B cell (primary cell): ENCODE results near the gene PIGC. TPM values are rescaled to one million over a fixed set of nuclear protein-coding genes. Genes with fewer than 3 reads are reported as not detected.

Source experiments
- ATAC-seq: fragments of 200-7000 bp; cut with Tn5 transposase; one replicate; pipeline ENCODE4 v1.10.0; 2021; ENCODE audit warnings: low read depth, mild to moderate bottlenecking, moderate number of reproducible peaks, moderate library complexity
- CTCF ChIA-PET: fragments of 350-600 bp; sonication (Branson Sonifier 250); formaldehyde crosslinking; loops from one replicate; lab custom pipeline; 2021; ENCODE audit warnings: antibody characterized with exemption, inconsistent platforms; lab: Charles Lee
- POLR2A ChIA-PET: fragments of 350-600 bp; sonication (Branson Sonifier 250); formaldehyde crosslinking; loops from one replicate; lab custom pipeline; 2021; ENCODE audit warnings: antibody characterized with exemption; lab: Charles Lee
- DNase-seq: peaks from one replicate; pipeline ENCODE4 v3.0.0; 2013
- H2AFZ ChIP-seq: 2 replicates; pipeline ENCODE4 v1.6.1; 2012; ENCODE audit warnings: mild to moderate bottlenecking, low read depth, low read length; ENCODE audit not compliant: insufficient read depth, poor library complexity, severe bottlenecking
- H3K27ac ChIP-seq, 2 donors: 1 replicate in 1 of 2; 2 replicates in 1 of 2; pipeline ENCODE4 v1.5.1; 2012 to 2013; ENCODE audit warnings: low read length in 2 of 2, mild to moderate bottlenecking in 2 of 2, moderate library complexity in 1 of 2
- H3K27me3 ChIP-seq, 4 experiments: fragments of 200-600 bp in 1 of 4; sonication (generic) in 1 of 4; replicated peaks in 1 of 4; 1 replicate in 2 of 4; 2 replicates in 2 of 4; pipeline versions ENCODE4 v1.6.1 to v1.7.0; 2013 to 2016; ENCODE audit warnings: low read length in 3 of 4, mild to moderate bottlenecking in 2 of 4, mixed read lengths in 1 of 4, moderate library complexity in 1 of 4; ENCODE audit not compliant: insufficient read depth in 4 of 4, control insufficient read depth in 3 of 4; ENCODE audit errors: control extremely low read depth in 1 of 4
- H3K36me3 ChIP-seq, 2 experiments: replicated peaks in 1 of 2; 1 replicate in 1 of 2; 2 replicates in 1 of 2; pipeline versions ENCODE4 v1.6.1 to v1.7.1; 2013; ENCODE audit warnings: low read length in 1 of 2; ENCODE audit not compliant: insufficient read depth in 2 of 2, control insufficient read depth in 1 of 2; ENCODE audit errors: control extremely low read depth in 1 of 2, extremely low read depth in 1 of 2
- H3K4me1 ChIP-seq, 2 donors: fragments of 200-600 bp in 1 of 2; sonication (generic) in 1 of 2; 1 replicate in 1 of 2; 2 replicates in 1 of 2; pipeline versions ENCODE4 v1.5.1 to v1.6.1; 2013 to 2017; ENCODE audit warnings: low read length in 2 of 2; ENCODE audit not compliant: control insufficient read depth in 2 of 2, insufficient read depth in 2 of 2
- H3K4me2 ChIP-seq: replicated peaks from 2 replicates; pipeline ENCODE3; 2012; ENCODE audit warnings: mild to moderate bottlenecking, low read depth, low read length; ENCODE audit not compliant: poor library complexity, severe bottlenecking
- H3K4me3 ChIP-seq, 5 experiments: fragments of 200-600 bp in 1 of 5; sonication (generic) in 1 of 5; 1 replicate in 3 of 5; 2 replicates in 2 of 5; pipeline versions ENCODE4 v1.5.1 to v1.7.0; 2011 to 2016; ENCODE audit warnings: low read length in 4 of 5, mild to moderate bottlenecking in 4 of 5, low read depth in 2 of 5, control low read depth in 1 of 5, moderate library complexity in 1 of 5; ENCODE audit not compliant: insufficient read depth in 1 of 5; ENCODE audit errors: control extremely low read depth in 1 of 5, extremely low read depth in 1 of 5
- H3K79me2 ChIP-seq: fragments of 200-600 bp; sonication (generic); one replicate; pipeline ENCODE4 v1.6.0; 2016; ENCODE audit warnings: low read length; ENCODE audit not compliant: control insufficient read depth, insufficient read depth
- H3K9ac ChIP-seq: fragments of 200-600 bp; sonication (generic); 2 replicates; pipeline ENCODE4 v1.6.1; 2017; ENCODE audit warnings: mild to moderate bottlenecking, low read length, moderate library complexity
- H3K9me3 ChIP-seq, 3 donors: one replicate each; pipeline versions ENCODE4 v1.6.1 to v1.7.1; 2013; ENCODE audit warnings: low read length in 2 of 3; ENCODE audit not compliant: control insufficient read depth in 2 of 3, insufficient read depth in 1 of 3; ENCODE audit errors: control extremely low read depth in 1 of 3
- H4K20me1 ChIP-seq: 2 replicates; pipeline ENCODE4 v1.6.0; 2012; ENCODE audit warnings: mild to moderate bottlenecking, low read length; ENCODE audit not compliant: insufficient read depth, control insufficient read depth, poor library complexity, severe bottlenecking
- H3K27ac Mint-ChIP-seq: one replicate; pipeline ENCODE4 v1.8.0; 2021; ENCODE audit warnings: mixed read lengths
- H3K27me3 Mint-ChIP-seq: one replicate; pipeline ENCODE4 v1.8.0; 2021; ENCODE audit warnings: mixed read lengths
- H3K4me1 Mint-ChIP-seq: one replicate; pipeline ENCODE4 v1.8.0; 2021; ENCODE audit warnings: mixed read lengths
- H3K4me3 Mint-ChIP-seq: one replicate; pipeline ENCODE4 v1.8.0; 2021; ENCODE audit warnings: mixed read lengths
- H3K9me3 Mint-ChIP-seq: one replicate; pipeline ENCODE4 v1.8.0; 2022; ENCODE audit warnings: mixed read lengths; ENCODE audit not compliant: insufficient read depth
- CTCF ChIP-seq: fragments of 200-600 bp; IDR thresholded peaks from one replicate; pipeline ENCODE4 v1.8.0; 2022; ENCODE audit warnings: antibody characterized with exemption, mild to moderate bottlenecking
- EZH2 ChIP-seq: IDR thresholded peaks from 2 replicates; pipeline ENCODE4 v1.6.1; 2012; ENCODE audit warnings: borderline replicate concordance, low read depth, mild to moderate bottlenecking, moderate library complexity, low read length; ENCODE audit not compliant: insufficient read depth, poor library complexity, severe bottlenecking
- WGBS: methylation state at CpG from one replicate; pipeline ENCODE4 v1.1.5; 2013; ENCODE audit warnings: missing lambda C conversion rate; ENCODE audit not compliant: insufficient coverage; 5-methylcytosine and 5-hydroxymethylcytosine counted together
- intact Hi-C: fragments of 100-400 bp; cut with micrococcal nuclease; formaldehyde crosslinking; loops from one replicate; pipeline ENCODE4 v1.10.0; 2022
- polyA plus RNA-seq: library from polyadenylated mRNA; depleted of rRNA; stranded (reverse); fragments of >200 nt; gene quantifications from 2 replicates; pipeline ENCODE4 v1.2.3, GENCODE V29; 2012
- total RNA-seq, 2 donors: library from RNA; stranded (reverse); fragments of 120-200 nt in 1 of 2; gene quantifications; 1 replicate in 1 of 2; 2 replicates in 1 of 2; pipeline versions ENCODE4 v1.2.3 to v1.2.4, GENCODE V29; 2013 to 2022

Gene PIGC
- total and polyA plus RNA-seq, 2 donors (not counting 1 experiment from before 2014, with no cell fraction given), result 16.2 to 28.8 TPM

- Mint-ChIP-seq H3K9me3 (no peaks in the 10 kb centered on the region), H3K4me3 (no peak overlapping the region), H3K27me3 (peaks cover 7% of the 10 kb centered on the region), H3K4me1 (no peaks in the 10 kb centered on the region), H3K27ac (no peak overlapping the region)
- 0% methylated on average over 1 of the region's 3 CpGs for WGBS
- H3K79me2 ChIP-seq, result no peaks in the 10 kb centered on the region
- no peak for ATAC-seq
- no peak overlapping the region for H3K4me3 ChIP-seq
- DNase-seq, result no peak
- H3K27ac ChIP-seq, result no peak overlapping the region
- no peaks in the 10 kb centered on the region for H3K4me1 ChIP-seq
- no peaks in the 10 kb centered on the region for H3K27me3 ChIP-seq
- intact Hi-C loops, result no loop called here
- ChIA-PET POLR2A (no interaction called here), CTCF (no interaction called here)
- H2AFZ ChIP-seq, result no peak overlapping the region
- H3K9me3 ChIP-seq, result no peaks in the 10 kb centered on the region
- H3K36me3 ChIP-seq, result no peaks in the 10 kb centered on the region
- no peak overlapping the region for H3K9ac ChIP-seq
- H3K4me2 ChIP-seq, result no peak overlapping the region
- no peaks in the 10 kb centered on the region for H4K20me1 ChIP-seq
- TF ChIP-seq CTCF (no peak), EZH2 (no peak)
Observed at GRCh38 chr1:172480431-172480830, 36.6 kb upstream of the PIGC start.

- H3K4me3 Mint-ChIP-seq, result no peak overlapping the region
- Histone ChIP-seq H4K20me1 (no peaks in the 10 kb centered on the region), H3K4me1 (no peaks in the 10 kb centered on the region), H3K79me2 (no peaks in the 10 kb centered on the region), H3K27me3 (no peaks in the 10 kb centered on the region), H3K36me3 (no peaks in the 10 kb centered on the region), H3K4me3 (no peak overlapping the region), H3K9ac (no peak overlapping the region), H3K4me2 (no peak overlapping the region), H2AFZ (no peak overlapping the region), H3K27ac (no peak overlapping the region), H3K9me3 (no peaks in the 10 kb centered on the region)
- H3K27ac Mint-ChIP-seq, result no peak overlapping the region
- intact Hi-C loops, result no loop called here
- peaks cover 8% of the 10 kb centered on the region for H3K27me3 Mint-ChIP-seq
- no peak for DNase-seq
- no peaks in the 10 kb centered on the region for H3K4me1 Mint-ChIP-seq
- ChIA-PET CTCF (no interaction called here), POLR2A (no interaction called here)
- TF ChIP-seq CTCF (no peak), EZH2 (no peak)
- ATAC-seq, result no peak
- no peaks in the 10 kb centered on the region for H3K9me3 Mint-ChIP-seq
Observed at GRCh38 chr1:172478485-172478884, 34.6 kb upstream of the PIGC start.
